Spleen (tissue), 11 donors: ENCODE data around the gene SORCS1. TPM values are rescaled to one million over a fixed set of nuclear protein-coding genes. Genes with fewer than 3 reads are reported as not detected.

Source experiments
- DNase-seq: peaks from one replicate; pipeline ENCODE4 v3.0.0-alpha.2; 2020
- H3K27ac ChIP-seq, 8 donors: fragments of 200-600 bp; sonication (generic) in 7 of 8; 1 replicate in 4 of 8; 2 replicates in 4 of 8; pipeline versions ENCODE4 v1.5.0 to v1.8.0; 2016 to 2021; ENCODE audit warnings: inconsistent platforms in 4 of 8, mild to moderate bottlenecking in 4 of 8, moderate library complexity in 1 of 8
- H3K27me3 ChIP-seq, 7 donors: fragments of 200-600 bp; sonication (generic) in 6 of 7; replicated peaks in 1 of 7; 1 replicate in 4 of 7; 2 replicates in 3 of 7; pipeline versions ENCODE4 v1.5.0 to v1.8.0; 2016 to 2021; ENCODE audit warnings: inconsistent platforms in 3 of 7, mild to moderate bottlenecking in 1 of 7
- H3K36me3 ChIP-seq, 6 donors: fragments of 200-600 bp; sonication (generic) in 5 of 6; 1 replicate in 4 of 6; 2 replicates in 2 of 6; pipeline versions ENCODE4 v1.5.0 to v1.8.0; 2016 to 2021; ENCODE audit warnings: inconsistent platforms in 2 of 6
- H3K4me1 ChIP-seq, 6 donors: fragments of 200-600 bp; sonication (generic) in 5 of 6; 1 replicate in 3 of 6; 2 replicates in 3 of 6; pipeline versions ENCODE4 v1.5.0 to v1.8.0; 2016 to 2021; ENCODE audit warnings: inconsistent platforms in 3 of 6
- H3K4me3 ChIP-seq, 8 donors: fragments of 200-600 bp; sonication (generic) in 7 of 8; 1 replicate in 4 of 8; 2 replicates in 4 of 8; pipeline versions ENCODE4 v1.5.0 to v1.8.0; 2016 to 2021; ENCODE audit warnings: inconsistent platforms in 4 of 8, mild to moderate bottlenecking in 4 of 8, moderate library complexity in 2 of 8
- H3K9me3 ChIP-seq, 8 donors: fragments of 200-600 bp; sonication (generic) in 7 of 8; 1 replicate in 4 of 8; 2 replicates in 4 of 8; pipeline versions ENCODE4 v1.5.0 to v1.8.0; 2016 to 2021; ENCODE audit warnings: inconsistent platforms in 4 of 8
- CTCF ChIP-seq, 11 experiments: fragments of 200-600 bp in 7 of 11; fragments of 450-650 bp in 4 of 11; sonication (generic) in 4 of 11; IDR thresholded peaks in 8 of 11; conservative IDR thresholded peaks in 3 of 11; 1 replicate in 7 of 11; 2 replicates in 4 of 11; pipeline versions ENCODE4 v1.4.0 to v1.8.0; 2016 to 2021; ENCODE audit warnings: antibody characterized with exemption in 11 of 11, inconsistent platforms in 4 of 11, mild to moderate bottlenecking in 1 of 11
- POLR2A ChIP-seq, 3 donors: fragments of 450-650 bp; IDR thresholded peaks; one replicate each; pipeline ENCODE4 v1.5.1; 2017; ENCODE audit warnings: antibody characterized with exemption in 3 of 3, mild to moderate bottlenecking in 1 of 3
- POLR2AphosphoS5 ChIP-seq, 3 donors: sonication (generic); formaldehyde crosslinking; IDR thresholded peaks; one replicate each; pipeline ENCODE4 v1.5.1; 2017; ENCODE audit warnings: antibody characterized with exemption in 3 of 3
- WGBS, 5 donors: extraction: QIAGEN DNeasy Blood & Tissue Kit in 3 of 5; methylation state at CpG; one replicate each; pipeline versions ENCODE4 v1.1.5 to v1.1.7; 2013 to 2018; 5-methylcytosine and 5-hydroxymethylcytosine counted together
- intact Hi-C: fragments of 100-400 bp; cut with DNase I; formaldehyde crosslinking; loops from one replicate; pipeline ENCODE4 v1.15.0; 2023; ENCODE audit warnings: low total_unique reads
- polyA plus RNA-seq, 3 donors: library from polyadenylated mRNA; stranded (reverse); fragments of 200-250 nt; gene quantifications; one replicate each; pipeline ENCODE4 v1.2.1, GENCODE V29; 2013
- total RNA-seq, 7 donors: library from RNA; depleted of rRNA in 3 of 7; stranded (reverse); fragments of >200 nt in 3 of 7; fragmentation: NEBNext Ultra II Directional in 4 of 7; extraction: Animal tissue kit (Norgen Biotek cat#: 25700) in 4 of 7; gene quantifications; one replicate each; pipeline versions ENCODE4 v1.1.0 to v1.2.1, GENCODE V29; 2016 to 2021
- donor health status: healthy with polysubstance abuse.
- donor health status: DM: no; HTN: no; CAD: no; lungs with moderate emphysema.
- donor health status: DM: no; HTN: no; CAD: no.
- donor health status: Bipolar disorder and iron deficiency.
- donor health status: healthy.
- donor health status: DM: no; HTN: no; CAD: no.
- donor health status: DM: yes; HTN: yes; CAD: no.

Gene SORCS1
- total and polyA plus RNA-seq, 10 donors, result 0.67 to 2.7 (median 1.6) TPM

GRCh38 chr10:107085665-107086525 lies 78.6 kb downstream of the SORCS1 start:
- TF ChIP-seq CTCF (IDR thresholded peaks at IDR 0.05 in 8 of 11, conservative IDR thresholded peaks at IDR 0.05 in 3 of 11), result no peak
- TF ChIP-seq POLR2AphosphoS5 (IDR thresholded peaks at IDR 0.05), result no peak
- TF ChIP-seq POLR2A (IDR thresholded peaks at IDR 0.05), result no peak
- 83 to 91% (median 87%) methylated on average over 6 of the region's 6 CpGs for WGBS, 5 donors
- no peaks in the 10 kb centered on the region for H3K36me3 ChIP-seq

GRCh38 chr10:107083388-107084009 lies 81.0 kb downstream of the SORCS1 start:
- H3K36me3 ChIP-seq, result no peaks in the 10 kb centered on the region
- 65 to 86% (median 70%) methylated on average over 3 of the region's 3 CpGs for WGBS, 5 donors
- no peak overlapping the region for H3K4me3 ChIP-seq
- intact Hi-C loops, result no loop called here
- H3K27ac ChIP-seq, result no peak overlapping the region
- no peak for TF ChIP-seq POLR2A (IDR thresholded peaks at IDR 0.05)
- no peak for TF ChIP-seq POLR2AphosphoS5 (IDR thresholded peaks at IDR 0.05)
- no peak for TF ChIP-seq CTCF (IDR thresholded peaks at IDR 0.05 in 8 of 11, conservative IDR thresholded peaks at IDR 0.05 in 3 of 11)
- no peak for DNase-seq
- no peaks in the 10 kb centered on the region for H3K4me1 ChIP-seq
- H3K27me3 ChIP-seq, result no peaks in the 10 kb centered on the region
- no peaks in the 10 kb centered on the region for H3K9me3 ChIP-seq

More at GRCh38 chr10:107085665-107086525, 78.6 kb downstream of the SORCS1 start:
- Histone ChIP-seq H3K4me3 (no peak overlapping the region), H3K27ac (no peak overlapping the region), H3K4me1 (no peaks in the 10 kb centered on the region), H3K9me3 (no peaks in the 10 kb centered on the region), H3K27me3 (no peaks in the 10 kb centered on the region)
- no peak for DNase-seq
- intact Hi-C loops, result no loop called here

- Histone ChIP-seq H3K36me3 (no peaks in the 10 kb centered on the region), H3K27ac (no peak overlapping the region), H3K9me3 (no peaks in the 10 kb centered on the region), H3K4me3 (no peak overlapping the region), H3K27me3 (no peaks in the 10 kb centered on the region), H3K4me1 (no peaks in the 10 kb centered on the region)
- WGBS, 5 donors, result 60 to 83% (median 73%) methylated on average over 1 of the region's 1 CpG
- intact Hi-C loops, result no loop called here
- no peak for TF ChIP-seq POLR2AphosphoS5 (IDR thresholded peaks at IDR 0.05)
- no peak for TF ChIP-seq CTCF (IDR thresholded peaks at IDR 0.05 in 8 of 11, conservative IDR thresholded peaks at IDR 0.05 in 3 of 11)
- no peak for TF ChIP-seq POLR2A (IDR thresholded peaks at IDR 0.05)
- no peak for DNase-seq
Observed at GRCh38 chr10:107081644-107082043, 82.9 kb downstream of the SORCS1 start.

GRCh38 chr10:107075117-107075516 lies 89.4 kb downstream of the SORCS1 start:
- intact Hi-C loops, result no loop called here

More at GRCh38 chr10:107075117-107075516, 89.4 kb downstream of the SORCS1 start:
- Histone ChIP-seq H3K9me3 (no peaks in the 10 kb centered on the region), H3K27ac (no peak overlapping the region), H3K4me1 (no peaks in the 10 kb centered on the region), H3K27me3 (no peaks in the 10 kb centered on the region), H3K36me3 (no peaks in the 10 kb centered on the region), H3K4me3 (no peak overlapping the region)
- no peak for TF ChIP-seq POLR2A (IDR thresholded peaks at IDR 0.05)
- no peak for TF ChIP-seq POLR2AphosphoS5 (IDR thresholded peaks at IDR 0.05)
- TF ChIP-seq CTCF (IDR thresholded peaks at IDR 0.05 in 8 of 11, conservative IDR thresholded peaks at IDR 0.05 in 3 of 11), result no peak
- no peak for DNase-seq
- WGBS, 5 donors, result 64 to 87% (median 72%) methylated on average over 2 of the region's 2 CpGs
